ENCODE data around the gene PRTG. TPM values are rescaled to one million over a fixed set of nuclear protein-coding genes. Genes with fewer than 3 reads are reported as not detected.

Gene PRTG, protein sequence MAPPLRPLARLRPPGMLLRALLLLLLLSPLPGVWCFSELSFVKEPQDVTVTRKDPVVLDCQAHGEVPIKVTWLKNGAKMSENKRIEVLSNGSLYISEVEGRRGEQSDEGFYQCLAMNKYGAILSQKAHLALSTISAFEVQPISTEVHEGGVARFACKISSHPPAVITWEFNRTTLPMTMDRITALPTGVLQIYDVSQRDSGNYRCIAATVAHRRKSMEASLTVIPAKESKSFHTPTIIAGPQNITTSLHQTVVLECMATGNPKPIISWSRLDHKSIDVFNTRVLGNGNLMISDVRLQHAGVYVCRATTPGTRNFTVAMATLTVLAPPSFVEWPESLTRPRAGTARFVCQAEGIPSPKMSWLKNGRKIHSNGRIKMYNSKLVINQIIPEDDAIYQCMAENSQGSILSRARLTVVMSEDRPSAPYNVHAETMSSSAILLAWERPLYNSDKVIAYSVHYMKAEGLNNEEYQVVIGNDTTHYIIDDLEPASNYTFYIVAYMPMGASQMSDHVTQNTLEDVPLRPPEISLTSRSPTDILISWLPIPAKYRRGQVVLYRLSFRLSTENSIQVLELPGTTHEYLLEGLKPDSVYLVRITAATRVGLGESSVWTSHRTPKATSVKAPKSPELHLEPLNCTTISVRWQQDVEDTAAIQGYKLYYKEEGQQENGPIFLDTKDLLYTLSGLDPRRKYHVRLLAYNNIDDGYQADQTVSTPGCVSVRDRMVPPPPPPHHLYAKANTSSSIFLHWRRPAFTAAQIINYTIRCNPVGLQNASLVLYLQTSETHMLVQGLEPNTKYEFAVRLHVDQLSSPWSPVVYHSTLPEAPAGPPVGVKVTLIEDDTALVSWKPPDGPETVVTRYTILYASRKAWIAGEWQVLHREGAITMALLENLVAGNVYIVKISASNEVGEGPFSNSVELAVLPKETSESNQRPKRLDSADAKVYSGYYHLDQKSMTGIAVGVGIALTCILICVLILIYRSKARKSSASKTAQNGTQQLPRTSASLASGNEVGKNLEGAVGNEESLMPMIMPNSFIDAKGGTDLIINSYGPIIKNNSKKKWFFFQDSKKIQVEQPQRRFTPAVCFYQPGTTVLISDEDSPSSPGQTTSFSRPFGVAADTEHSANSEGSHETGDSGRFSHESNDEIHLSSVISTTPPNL
- 39.1 and 40.2 TPM in 2 replicates for total RNA-seq (2022)
- Bru-seq, nascent RNA = percentile 83 among the genes with signal in this experiment
- BruChase-seq, experiment 1, labeled RNA remaining after a 2-hour chase = percentile 85 among the genes with signal in this experiment
- percentile 91 among the genes with signal in this experiment for BruChase-seq, experiment 2, labeled RNA remaining after a 6-hour chase
- long read RNA-seq, partial matches to known transcripts = 4 of 15 reads
- long read RNA-seq, other reads (novel, unspliced or antisense) = 7 of 15 reads

DNA sequence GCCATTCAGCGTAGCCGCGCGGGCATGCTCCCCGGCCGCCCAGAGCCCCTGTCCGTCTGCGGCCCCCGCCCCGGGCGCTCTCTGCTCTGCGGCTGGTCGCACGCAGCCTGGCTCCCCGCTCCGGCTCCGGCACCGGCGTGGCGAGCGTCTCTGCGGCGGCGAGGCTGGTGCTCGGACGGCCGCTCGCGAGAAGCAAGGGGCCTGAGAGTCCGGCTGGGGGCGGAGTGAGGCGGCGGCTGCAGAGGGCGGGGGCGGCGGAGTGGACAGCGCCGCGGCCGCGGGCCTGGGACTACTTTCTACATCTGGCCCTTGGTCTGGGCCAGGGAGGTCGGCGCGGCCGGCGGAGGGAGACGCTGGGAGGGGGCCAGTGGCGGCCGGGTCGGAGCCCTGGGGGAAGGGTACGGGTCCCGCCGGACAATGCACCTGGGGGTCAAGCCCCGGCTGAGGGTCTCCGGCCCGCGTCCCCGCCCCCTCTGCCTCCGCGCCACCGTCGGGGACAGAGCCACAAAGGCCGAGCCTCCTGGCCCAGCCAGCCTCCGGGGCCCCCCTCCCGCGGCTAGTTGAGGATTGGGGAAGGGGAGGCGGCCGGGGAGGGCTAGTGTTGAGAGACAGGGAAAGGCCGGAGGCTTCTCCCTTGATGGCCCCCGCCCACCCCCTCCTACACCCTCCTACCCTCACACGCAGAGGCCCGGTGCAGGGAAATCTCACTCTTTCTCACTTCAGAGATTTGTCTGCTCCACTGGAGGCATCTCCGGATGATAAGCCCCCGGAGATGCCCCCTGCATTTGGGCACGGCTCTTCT lies at the start of gene PRTG:
Gene PRTG (minus strand): TSS at position 226 of the 802 bp plus-strand sequence. CDS start 221 bp downstream, at position 5.
- no peaks in the 10 kb centered on the region for H3K27me3 Mint-ChIP-seq (ENCODE audit: insufficient read depth, unreplicated experiment)
- H3K9me3 Mint-ChIP-seq (ENCODE audit: unreplicated experiment) = no peaks in the 10 kb centered on the region
- intact Hi-C loops (cut with micrococcal nuclease; ENCODE audit: unreplicated experiment) = loop anchor here (2.0 to 5.0 kb wide), 2 partner anchors 54 to 94 kb away; no protein-coding TSS in a partner anchor
- H3K4me3 ChIP-seq (ENCODE audit: low read depth, low read length) = peak within 1 kb of the TSS; percentile 90
- H3K27ac Mint-ChIP-seq (ENCODE audit: unreplicated experiment) = peak within 1 kb of the TSS; percentile 20
- CTCF ChIA-PET = no interaction called here
- TF ChIP-seq, protein P1, sequence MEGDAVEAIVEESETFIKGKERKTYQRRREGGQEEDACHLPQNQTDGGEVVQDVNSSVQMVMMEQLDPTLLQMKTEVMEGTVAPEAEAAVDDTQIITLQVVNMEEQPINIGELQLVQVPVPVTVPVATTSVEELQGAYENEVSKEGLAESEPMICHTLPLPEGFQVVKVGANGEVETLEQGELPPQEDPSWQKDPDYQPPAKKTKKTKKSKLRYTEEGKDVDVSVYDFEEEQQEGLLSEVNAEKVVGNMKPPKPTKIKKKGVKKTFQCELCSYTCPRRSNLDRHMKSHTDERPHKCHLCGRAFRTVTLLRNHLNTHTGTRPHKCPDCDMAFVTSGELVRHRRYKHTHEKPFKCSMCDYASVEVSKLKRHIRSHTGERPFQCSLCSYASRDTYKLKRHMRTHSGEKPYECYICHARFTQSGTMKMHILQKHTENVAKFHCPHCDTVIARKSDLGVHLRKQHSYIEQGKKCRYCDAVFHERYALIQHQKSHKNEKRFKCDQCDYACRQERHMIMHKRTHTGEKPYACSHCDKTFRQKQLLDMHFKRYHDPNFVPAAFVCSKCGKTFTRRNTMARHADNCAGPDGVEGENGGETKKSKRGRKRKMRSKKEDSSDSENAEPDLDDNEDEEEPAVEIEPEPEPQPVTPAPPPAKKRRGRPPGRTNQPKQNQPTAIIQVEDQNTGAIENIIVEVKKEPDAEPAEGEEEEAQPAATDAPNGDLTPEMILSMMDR (IDR thresholded peaks at IDR 0.05; ENCODE audit: insufficient read depth in 1 of 2, low read depth in 1 of 2, low read length in 1 of 2, severe bottlenecking in 1 of 2, unreplicated experiment in 1 of 2) = no peak
- no peaks in the 10 kb centered on the region; the same call in 1 of the 2 replicates for H3K36me3 ChIP-seq (ENCODE audit: control insufficient read depth, insufficient read depth, low read length)
- H3K27me3 ChIP-seq (replicated peaks; ENCODE audit: control insufficient read depth, insufficient read depth, low read length) = no peaks in the 10 kb centered on the region
- H3K4me3 Mint-ChIP-seq (ENCODE audit: unreplicated experiment) = no peak within 1 kb of the TSS
- no TSS peak for BruUV-seq (replicated peaks)
- peaks cover 7% of the 10 kb centered on the region for H3K4me1 Mint-ChIP-seq (ENCODE audit: low read depth, unreplicated experiment)
- H3K36me3 Mint-ChIP-seq (ENCODE audit: insufficient read depth, unreplicated experiment) = peaks cover 5% of the 10 kb centered on the region
- peaks cover 42% of the 10 kb centered on the region for H3K4me1 ChIP-seq
- peak; percentile 91 to 92 for DNase-seq
- POLR2A ChIA-PET = no interaction called here
- no peaks in the 10 kb centered on the region for H3K9me3 ChIP-seq

DNA sequence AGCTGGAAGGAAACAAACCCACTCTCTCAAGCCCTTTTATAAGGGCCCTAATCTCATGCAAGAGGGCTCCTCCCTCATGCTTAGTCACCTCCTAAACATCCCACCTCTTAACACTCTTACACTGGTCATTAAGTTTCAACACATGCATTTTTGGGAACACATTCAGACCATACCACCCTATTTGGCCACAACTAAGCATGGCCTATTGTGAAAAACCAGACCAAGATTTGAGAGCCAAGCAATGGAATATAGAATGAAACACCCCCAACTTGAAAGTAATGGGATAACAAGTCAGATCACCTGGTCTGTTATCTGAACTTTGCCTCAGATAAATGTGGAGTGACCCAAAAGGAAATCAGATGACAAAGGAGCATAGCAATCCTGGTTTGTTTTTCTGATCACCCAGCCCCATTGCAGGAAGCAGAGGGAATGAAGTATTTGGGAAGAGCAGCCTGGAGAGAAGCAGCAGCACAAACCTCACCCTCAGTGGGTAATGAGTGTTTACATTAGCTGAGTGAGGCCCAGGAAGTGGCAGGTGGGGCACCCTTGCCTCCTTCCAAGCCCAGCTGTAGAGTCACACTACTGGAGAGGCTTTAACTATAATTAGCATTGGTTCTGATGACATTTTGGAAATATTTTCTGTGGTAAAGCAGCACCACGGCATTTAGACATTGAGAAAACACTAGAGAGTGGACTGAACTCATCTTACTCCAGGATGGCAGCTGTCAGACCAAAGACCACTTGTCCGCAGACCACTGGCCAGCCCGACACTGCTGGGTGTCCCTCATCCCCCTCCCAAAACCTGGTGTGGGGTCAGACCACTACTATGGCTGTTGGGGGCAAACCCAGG lies 48.8 kb upstream of the PRTG start:
- H3K36me3 ChIP-seq (ENCODE audit: control insufficient read depth, insufficient read depth, low read length) = no peaks in the 10 kb centered on the region
- peaks cover 11% of the 10 kb centered on the region for H3K9me3 Mint-ChIP-seq (ENCODE audit: unreplicated experiment)
- H3K27me3 Mint-ChIP-seq (ENCODE audit: insufficient read depth, unreplicated experiment) = no peaks in the 10 kb centered on the region
- peak in 1 of 2 experiments; percentile 9 for DNase-seq
- TF ChIP-seq, protein P1 (IDR thresholded peaks at IDR 0.05; ENCODE audit: insufficient read depth in 1 of 2, low read depth in 1 of 2, low read length in 1 of 2, severe bottlenecking in 1 of 2, unreplicated experiment in 1 of 2) = no peak
- BruUV-seq (replicated peaks) = no TSS peak
- no peaks in the 10 kb centered on the region; the same call in 1 of the 2 replicates for H3K9me3 ChIP-seq
- no peak overlapping the region for H3K4me3 Mint-ChIP-seq (ENCODE audit: unreplicated experiment)
- intact Hi-C loops (cut with micrococcal nuclease; ENCODE audit: unreplicated experiment) = no loop called here
- H3K4me1 Mint-ChIP-seq (ENCODE audit: low read depth, unreplicated experiment) = no peaks in the 10 kb centered on the region
- H3K27me3 ChIP-seq (replicated peaks; ENCODE audit: control insufficient read depth, insufficient read depth, low read length) = no peaks in the 10 kb centered on the region
- no peaks in the 10 kb centered on the region for H3K36me3 Mint-ChIP-seq (ENCODE audit: insufficient read depth, unreplicated experiment)
- peaks cover 12% of the 10 kb centered on the region for H3K4me1 ChIP-seq
- no peak overlapping the region for H3K27ac Mint-ChIP-seq (ENCODE audit: unreplicated experiment)
- POLR2A ChIA-PET = no interaction called here
- CTCF ChIA-PET = no interaction called here
- H3K4me3 ChIP-seq (ENCODE audit: low read depth, low read length) = no peak overlapping the region
